GM10266 (cell line): ENCODE results near the gene CNTNAP1.

ENCODE experiments used
- DNase-seq: peaks from one replicate; pipeline ENCODE4 v3.0.0; 2012; ENCODE audit errors: extremely low spot score
- CTCF ChIP-seq: IDR thresholded peaks from 2 replicates; pipeline ENCODE4 v1.5.1; 2012; ENCODE audit warnings: mild to moderate bottlenecking, low read depth; ENCODE audit not compliant: control insufficient read depth, insufficient read depth; ENCODE audit errors: missing control alignments

CNTNAP1 gene

GRCh38 chr17:42692489-42692888, 10.2 kb downstream of the CNTNAP1 start:
- DNase-seq: no peak
- no peak for TF ChIP-seq CTCF

- DNase-seq: peak; percentile 5
- no peak for TF ChIP-seq CTCF
These were observed 12.2 kb downstream of the CNTNAP1 start for GRCh38 chr17:42694524-42694923.

- DNase-seq: no peak
- no peak for TF ChIP-seq CTCF
These were observed 13.2 kb downstream of the CNTNAP1 start for GRCh38 chr17:42695500-42695899.

- DNase-seq: no peak
- TF ChIP-seq CTCF: no peak
These were observed 14.9 kb downstream of the CNTNAP1 start for GRCh38 chr17:42697108-42697811.

- TF ChIP-seq CTCF: no peak
These were observed 16.5 kb downstream of the CNTNAP1 start for GRCh38 chr17:42698736-42699414.

GRCh38 chr17:42699415-42699740, 17.0 kb downstream of the CNTNAP1 start:
- no peak for DNase-seq

More at GRCh38 chr17:42698736-42699414, 16.5 kb downstream of the CNTNAP1 start:
- DNase-seq: peak; percentile 4

More at GRCh38 chr17:42699415-42699740, 17.0 kb downstream of the CNTNAP1 start:
- TF ChIP-seq CTCF: no peak
